ENCODE measurements around the gene ALG12.

DNA sequence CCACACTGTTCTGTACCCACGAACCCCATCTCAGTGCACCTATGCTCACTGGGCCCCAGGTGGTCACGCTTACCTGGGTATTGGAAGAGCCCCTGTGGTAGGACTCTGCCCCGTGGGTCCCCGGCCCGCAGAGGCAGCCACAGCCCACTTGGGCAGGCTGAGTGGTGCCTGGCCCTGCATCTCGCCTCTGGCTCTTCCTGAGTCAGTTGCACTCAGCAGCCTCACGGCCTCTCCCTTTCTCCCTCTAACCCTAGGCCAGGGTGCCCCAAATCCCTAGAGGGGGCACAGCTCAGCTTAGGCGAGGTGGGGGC, 9.9 kb upstream of the ALG12 start:
- no peak; the same call in 1 of the 2 replicates for TF ChIP-seq POLR2A (IDR thresholded peaks at IDR 0.05; ENCODE audit: low read depth, low read length)
- TF ChIP-seq POLR2AphosphoS5 (IDR thresholded peaks at IDR 0.05; ENCODE audit: low read depth, low read length): no peak
- no peak for TF ChIP-seq TAF1 (IDR thresholded peaks at IDR 0.05; ENCODE audit: low read depth, low read length)
- TF ChIP-seq SPI1 (IDR thresholded peaks at IDR 0.05; ENCODE audit: low read depth, low read length): no peak
- no peak for TF ChIP-seq POU2F2 (IDR thresholded peaks at IDR 0.05; ENCODE audit: low read depth, low read length)
